ENCODE measurements around the gene BCL11B.

The BCL11B gene

GRCh38 chr14:99286761-99287160, 14.8 kb upstream of the BCL11B start:
- no peak for DNase-seq

GRCh38 chr14:99284254-99285004, 12.4 kb upstream of the BCL11B start:
- no peak for DNase-seq

DNA sequence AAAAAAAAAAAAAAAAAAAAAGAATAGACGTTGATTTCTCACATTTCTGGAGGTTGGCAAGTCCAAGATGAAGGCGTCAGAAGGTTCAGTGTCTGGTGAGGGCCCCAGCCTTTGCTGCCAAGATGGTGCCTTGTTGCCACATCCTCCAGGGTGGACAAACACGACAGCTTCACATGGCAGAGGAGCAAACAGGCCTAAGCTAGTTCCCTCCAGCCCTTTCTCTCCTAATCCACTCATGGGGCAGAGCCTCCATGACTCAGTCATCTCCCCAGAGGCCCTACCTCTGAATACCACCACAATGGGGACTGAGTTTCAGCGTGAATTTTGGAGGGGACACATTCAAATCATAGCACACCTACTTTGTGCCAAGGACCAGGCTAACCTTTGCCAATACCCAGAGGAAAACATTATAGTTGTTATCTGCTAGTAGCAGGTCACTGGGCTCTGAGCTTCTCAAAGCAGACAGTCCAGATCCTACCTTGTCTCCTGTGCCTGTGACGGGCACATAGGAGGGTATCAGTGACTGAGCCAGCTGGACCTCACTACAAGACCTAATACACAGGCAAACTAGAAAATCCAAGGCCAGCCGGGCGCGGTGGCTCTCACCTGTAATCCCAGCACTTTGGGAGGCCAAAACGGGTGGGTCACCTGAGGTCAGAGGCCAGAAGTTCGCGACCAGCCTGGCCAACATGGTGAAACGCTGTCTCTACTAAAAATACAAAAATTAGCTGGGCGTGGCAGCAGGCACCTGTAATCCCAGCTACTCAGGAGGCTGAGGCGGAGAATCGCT, 10.5 kb upstream of the BCL11B start:
- no peak for DNase-seq

DNA sequence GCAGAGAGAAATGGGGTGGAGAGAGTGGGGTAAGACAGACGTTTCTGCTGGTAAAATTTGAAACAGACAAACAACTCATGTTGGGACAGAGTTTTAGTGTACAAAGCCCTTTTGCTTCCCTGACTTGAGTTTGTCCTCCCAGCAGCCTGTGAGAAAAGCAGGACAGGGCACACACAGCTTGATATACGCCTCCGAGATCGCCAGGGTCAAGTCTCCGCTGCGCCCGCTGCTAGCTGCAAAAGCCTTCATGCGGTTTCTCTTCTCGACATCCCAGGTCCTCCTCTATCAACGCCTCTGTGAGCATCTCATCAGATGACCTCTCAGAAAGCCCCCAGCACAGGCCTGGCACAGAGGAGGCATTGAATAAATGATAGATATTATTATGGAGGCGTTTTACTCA, 9.4 kb upstream of the BCL11B start:
- DNase-seq: no peak

- no peak for DNase-seq
Measured at GRCh38 chr14:99280852-99281251, 8.9 kb upstream of the BCL11B start.

- no peak for DNase-seq
Measured at GRCh38 chr14:99280066-99280731, 8.2 kb upstream of the BCL11B start.

DNA sequence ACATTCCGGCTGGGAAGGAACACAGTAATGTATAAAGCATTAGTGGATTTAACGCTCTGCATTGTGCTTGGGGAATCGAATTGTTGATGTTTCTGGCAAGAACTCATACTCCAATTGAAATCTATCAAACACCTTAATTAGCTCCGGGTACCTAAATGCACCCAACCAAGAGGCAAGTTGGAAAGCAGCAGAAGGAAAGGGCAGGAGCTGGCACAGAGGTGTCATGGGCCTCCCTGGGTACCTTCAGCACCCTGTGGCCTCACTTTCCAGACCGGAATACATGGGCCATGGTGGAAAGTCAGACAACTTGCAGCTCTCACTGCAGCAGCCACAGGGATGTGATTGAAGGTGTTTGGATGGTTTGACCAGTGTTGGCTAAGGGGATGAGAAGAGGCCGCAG, 6.8 kb upstream of the BCL11B start:
- DNase-seq: no peak

- DNase-seq: no peak
Measured at GRCh38 chr14:99277530-99277929, 5.5 kb upstream of the BCL11B start.

DNA sequence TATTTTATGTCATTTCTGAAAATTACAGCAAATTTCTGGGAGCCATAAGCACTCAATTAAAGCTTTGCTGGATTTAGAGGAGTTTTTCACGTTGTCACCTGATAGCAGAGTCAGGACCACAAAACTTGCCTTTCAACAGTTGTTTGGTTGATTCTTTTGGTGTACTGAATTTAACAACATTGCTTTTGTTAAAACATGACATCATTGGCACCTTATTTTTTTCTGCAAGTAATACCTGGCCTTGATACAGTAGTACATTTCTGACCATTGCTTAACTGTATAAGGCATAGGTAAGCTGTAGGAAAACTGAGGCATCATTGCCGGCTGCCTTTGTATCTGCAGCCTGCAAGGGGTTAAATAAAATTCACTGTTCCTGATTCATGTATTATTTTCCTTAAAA, 4.5 kb upstream of the BCL11B start:
- no peak for DNase-seq

DNA sequence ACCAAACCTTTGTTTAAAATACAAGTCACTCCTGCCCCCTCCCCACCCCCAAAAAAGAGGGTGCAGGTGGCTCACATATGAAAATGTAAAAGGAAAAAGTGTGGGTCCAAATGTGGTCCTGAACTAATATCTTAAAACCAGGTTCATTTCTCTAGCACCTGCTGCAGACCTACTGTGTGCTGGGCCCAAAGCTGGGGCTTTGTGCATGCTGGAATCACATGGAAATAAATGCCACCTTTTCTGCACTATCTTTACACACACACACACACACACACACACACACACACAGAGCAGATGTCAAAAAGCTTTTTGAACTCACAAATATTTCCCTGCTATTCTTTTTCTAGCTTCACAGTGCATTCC, 3.2 kb upstream of the BCL11B start:
- DNase-seq: no peak

GRCh38 chr14:99274346-99275221, 2.6 kb upstream of the BCL11B start:
- peak; percentile 81 for DNase-seq

GRCh38 chr14:99273766-99274345, 1.9 kb upstream of the BCL11B start:
- peak; percentile 19 for DNase-seq

DNA sequence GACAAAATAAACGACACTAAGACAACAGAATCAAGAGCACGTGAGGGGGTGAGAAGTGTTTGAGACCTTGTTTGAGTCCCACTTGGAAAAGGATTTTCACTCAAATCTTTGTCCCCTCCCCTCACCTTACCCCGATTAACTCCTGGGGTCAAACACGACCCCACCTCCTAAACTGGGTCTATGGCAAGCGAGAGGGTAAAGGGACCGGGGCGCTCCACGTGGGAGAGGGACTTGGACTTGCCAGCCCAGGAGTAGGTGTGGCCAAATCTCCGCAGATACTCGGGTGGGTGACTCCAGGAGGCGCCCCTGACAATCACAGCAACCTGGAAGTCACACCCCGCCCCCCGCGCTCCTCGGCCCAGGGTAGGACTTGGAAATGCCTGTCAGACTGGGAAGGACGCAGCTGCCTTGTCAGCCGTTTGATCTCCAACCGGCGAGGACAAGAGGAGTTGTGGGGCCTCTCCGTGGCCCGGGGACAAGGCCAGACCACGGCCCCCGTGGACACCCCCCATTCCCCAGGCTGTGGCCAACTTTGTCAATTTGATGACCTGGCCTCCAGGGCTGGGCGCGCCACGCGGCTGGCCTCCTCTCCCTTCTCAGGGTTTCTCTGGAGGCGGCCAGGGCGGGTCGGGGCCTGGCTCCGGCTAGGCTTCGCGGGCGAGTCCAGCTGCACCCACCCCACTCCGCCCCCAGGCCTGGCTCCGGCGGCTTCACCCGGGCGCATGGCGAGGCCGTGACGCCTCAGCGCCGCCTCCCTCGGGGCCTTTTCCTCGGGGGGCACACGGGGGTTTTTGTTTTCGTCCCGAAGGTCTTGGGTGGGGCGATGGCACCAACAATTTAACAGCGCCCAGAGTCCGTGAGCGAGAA, 1.1 kb upstream of the BCL11B start:
- DNase-seq: peak; percentile 43

DNA sequence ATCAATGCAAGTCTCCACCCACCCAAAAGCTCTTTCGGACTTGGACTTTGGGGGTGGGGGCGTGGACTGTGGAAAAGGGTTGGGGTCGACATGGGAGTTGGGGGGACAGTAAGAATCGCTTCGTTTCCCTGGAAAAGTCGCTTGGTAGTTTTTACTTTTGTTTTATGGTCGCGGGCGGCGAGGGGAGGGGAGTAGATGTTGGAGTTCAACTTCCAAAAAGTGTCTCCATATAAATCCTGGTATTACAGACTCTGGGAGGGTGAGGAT, 568 bp upstream of the BCL11B start:
- DNase-seq: no peak

GRCh38 chr14:99271221-99271941, 616 bp downstream of the BCL11B start:
- no peak for DNase-seq

DNA sequence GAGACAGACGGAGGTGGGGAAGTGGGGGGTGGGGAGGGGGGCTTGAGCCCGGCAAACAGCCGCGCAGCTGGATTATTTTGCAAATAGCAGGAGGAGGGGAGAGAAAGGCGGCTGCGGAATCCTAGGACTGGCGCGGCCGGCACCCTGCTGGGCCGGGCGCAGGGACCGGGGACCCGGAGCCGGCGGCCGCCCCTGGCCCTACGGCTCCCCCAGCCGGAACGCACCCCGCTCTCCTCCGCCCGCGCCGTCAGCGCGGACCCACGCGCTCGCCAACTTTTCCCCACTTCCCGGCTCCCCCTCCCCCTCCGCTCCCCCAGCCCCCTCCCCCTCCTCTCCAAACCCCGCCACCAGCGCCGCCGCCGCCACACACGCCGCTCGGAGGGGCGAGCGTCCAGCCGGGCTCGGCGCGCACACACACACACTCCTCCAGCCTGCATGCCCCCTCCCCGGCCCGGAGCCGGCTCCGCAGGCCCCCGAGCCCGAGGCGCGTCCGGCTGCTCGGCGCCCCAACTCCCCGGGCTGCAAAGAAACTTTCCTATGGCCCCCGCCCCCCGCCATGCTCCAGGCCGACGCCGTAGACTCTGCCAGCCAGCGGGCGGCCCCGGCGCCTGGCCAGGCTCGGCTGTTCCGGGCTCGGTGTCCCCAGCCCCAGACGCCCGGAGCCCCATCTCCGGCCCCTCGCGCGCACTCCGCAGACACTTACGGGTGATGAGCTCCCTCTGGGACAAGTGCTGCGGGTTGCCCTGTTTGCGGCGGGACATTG, 1.4 kb downstream of the BCL11B start:
- peak; percentile 19 for DNase-seq

DNA sequence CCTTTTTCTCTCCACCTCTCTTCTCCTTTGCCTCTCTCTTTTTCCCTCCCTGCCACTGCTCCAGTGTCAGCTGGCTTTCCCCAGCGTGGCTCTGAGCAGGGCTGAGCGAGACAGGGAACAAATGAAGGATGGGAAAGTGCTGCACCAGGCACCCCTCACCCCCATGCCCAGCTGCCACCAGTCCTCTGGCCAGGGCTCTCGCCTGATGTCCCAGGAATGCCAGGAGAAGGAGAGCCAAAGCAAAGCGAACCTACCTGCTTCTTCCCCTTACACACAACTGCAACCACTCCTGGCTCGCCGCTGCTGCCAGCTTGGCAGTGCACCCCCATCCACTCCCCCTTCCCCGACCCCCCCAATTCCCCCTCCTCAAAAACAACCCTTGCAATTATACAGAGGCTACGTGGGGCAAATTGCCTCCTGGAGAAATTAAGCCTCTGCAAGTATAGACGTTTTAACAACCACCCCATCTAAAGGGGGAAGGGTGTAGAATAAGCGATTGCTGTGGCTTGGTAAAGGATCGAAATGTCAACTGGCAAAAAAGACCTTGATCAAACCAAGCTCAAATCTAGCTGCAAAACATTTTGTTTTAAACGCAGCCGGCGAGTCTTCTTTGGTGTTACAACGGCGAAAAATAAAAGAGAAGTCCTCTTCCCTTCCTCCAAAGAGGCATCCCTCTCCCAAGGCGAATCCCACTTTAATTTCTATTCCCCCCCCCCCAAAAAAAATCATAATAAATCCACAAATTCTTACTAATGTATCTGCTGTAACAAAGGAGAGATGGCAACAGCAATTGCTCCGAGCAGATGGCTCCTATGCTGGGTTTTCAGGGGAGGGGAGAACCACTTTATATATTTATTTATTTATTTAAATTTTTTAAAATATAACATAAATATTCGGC, 2.9 kb downstream of the BCL11B start:
- no peak for DNase-seq

DNA sequence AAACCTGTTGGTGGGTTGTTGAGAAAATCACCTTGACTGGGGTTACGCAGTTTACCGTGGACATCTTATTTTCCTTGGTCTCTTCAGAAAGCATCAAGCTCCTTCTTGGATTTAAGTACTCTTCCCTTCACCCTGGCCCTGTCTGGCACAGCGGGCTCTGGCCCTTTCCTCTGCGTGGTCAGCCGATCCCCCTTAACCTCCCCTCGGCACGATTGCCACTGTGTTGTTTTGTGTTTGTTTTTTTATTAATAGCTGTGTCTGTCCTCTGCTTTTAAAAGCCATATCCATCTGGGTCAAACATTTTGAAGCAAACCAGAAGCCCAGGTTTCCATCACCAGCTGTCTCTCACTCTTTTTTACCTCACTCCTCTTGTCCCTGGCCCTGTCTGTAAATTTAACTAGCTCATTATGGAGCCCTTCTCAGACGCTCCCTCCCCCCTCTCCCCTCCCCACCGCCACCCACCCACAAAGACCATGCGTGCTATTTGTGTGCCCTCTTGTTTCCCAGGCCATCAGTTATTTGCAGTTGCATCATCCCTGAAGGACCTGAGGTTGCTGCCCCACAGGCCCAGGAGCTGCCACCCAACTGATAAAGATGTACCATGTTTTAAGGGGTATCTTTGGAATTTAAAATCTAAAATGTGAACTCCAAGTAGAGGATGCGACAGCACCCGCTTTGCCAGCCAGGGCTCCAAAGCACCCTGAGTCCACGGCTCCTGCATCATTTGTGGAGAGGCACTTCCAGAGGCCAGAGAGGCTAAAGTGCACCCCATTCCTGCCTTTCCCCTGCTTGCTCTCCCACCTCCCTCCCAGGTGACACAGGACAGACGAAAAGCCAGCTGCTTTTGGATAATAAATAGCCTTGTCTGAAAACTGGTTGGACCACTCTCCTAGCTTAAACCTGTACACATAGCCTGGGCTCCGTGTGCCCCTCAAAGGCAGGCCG, 3.9 kb downstream of the BCL11B start:
- peak; percentile 39 for DNase-seq
